ENCODE measurements around the gene DNASE2.
"Not testable (repeated sequence)": the region's sequence is repeated elsewhere in the genome, so short reads cannot be mapped to it uniquely, and the experiment has no call there.

Gene DNASE2, protein sequence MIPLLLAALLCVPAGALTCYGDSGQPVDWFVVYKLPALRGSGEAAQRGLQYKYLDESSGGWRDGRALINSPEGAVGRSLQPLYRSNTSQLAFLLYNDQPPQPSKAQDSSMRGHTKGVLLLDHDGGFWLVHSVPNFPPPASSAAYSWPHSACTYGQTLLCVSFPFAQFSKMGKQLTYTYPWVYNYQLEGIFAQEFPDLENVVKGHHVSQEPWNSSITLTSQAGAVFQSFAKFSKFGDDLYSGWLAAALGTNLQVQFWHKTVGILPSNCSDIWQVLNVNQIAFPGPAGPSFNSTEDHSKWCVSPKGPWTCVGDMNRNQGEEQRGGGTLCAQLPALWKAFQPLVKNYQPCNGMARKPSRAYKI

GRCh38 chr19:12881172-12881808, at the start of gene DNASE2:
TSS of gene DNASE2 (minus strand) at chr19:12881449. CDS start at chr19:12881375, 74 bp downstream.
- DNase-seq (ENCODE audit: low read depth): peak; percentile 73

DNA sequence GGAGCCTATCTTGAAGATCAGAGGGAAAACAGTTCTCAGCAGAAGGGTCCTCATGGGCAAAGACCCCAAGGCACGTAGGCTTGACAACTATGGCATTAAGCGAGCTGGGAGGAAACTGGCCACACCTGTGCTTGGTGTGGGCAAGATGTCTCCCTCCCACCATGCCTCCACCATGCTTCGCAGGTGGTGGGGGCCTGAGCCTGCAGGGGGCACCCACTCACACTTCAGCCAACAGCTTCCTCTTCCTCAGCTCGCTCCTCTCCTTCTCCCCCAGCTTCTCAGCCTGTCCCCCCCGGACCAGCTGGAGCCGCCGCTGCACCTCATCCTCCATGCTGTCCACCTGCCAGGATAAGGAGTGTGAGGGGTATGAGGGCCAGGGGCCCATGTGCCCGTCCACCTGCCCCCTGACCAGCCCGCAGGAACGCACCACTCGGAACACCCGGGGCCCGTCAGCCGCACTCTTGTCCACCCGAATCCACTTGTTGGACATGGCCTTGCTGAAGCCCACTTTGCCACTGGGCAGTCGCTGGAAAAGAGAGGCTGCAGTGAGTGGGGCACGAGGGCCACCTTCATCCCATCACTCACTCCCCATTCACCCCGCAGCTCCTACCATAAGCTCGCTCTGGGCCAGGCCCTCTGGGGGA, 48.9 kb upstream of the DNASE2 start:
- DNase-seq (ENCODE audit: low read depth): no peak

GRCh38 chr19:12924621-12925310, 43.5 kb upstream of the DNASE2 start:
- no peak for DNase-seq (ENCODE audit: low read depth)

DNA sequence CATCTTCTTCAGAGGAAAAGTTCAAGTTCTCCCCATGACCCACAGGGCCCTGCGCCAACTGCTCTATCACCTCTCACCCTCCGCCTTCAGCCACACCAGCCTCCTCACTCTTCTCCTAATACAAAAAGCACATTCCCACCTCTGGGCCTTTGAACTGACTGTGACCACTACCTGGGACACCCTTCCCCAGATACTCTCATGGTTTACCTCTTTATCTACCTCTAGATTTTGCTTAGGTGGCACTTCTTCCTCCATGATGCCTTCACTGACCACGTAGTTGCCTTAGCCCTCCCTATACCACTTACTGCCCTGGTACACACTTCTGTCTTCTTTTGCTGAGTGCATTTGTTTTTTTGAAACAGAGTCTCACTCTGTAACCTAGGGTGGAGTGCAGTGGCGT, 41.7 kb upstream of the DNASE2 start:
- no peak for DNase-seq (ENCODE audit: low read depth)

GRCh38 chr19:12921047-12921446, 39.8 kb upstream of the DNASE2 start:
- no peak for DNase-seq (ENCODE audit: low read depth)

- no peak for DNase-seq (ENCODE audit: low read depth)
Observed at GRCh38 chr19:12918253-12918652, 37.0 kb upstream of the DNASE2 start.

GRCh38 chr19:12915860-12916259, 34.6 kb upstream of the DNASE2 start:
- DNase-seq (ENCODE audit: low read depth): not testable (repeated sequence)

- DNase-seq (ENCODE audit: low read depth): no peak
Observed at GRCh38 chr19:12913851-12914690, 32.8 kb upstream of the DNASE2 start.

DNA sequence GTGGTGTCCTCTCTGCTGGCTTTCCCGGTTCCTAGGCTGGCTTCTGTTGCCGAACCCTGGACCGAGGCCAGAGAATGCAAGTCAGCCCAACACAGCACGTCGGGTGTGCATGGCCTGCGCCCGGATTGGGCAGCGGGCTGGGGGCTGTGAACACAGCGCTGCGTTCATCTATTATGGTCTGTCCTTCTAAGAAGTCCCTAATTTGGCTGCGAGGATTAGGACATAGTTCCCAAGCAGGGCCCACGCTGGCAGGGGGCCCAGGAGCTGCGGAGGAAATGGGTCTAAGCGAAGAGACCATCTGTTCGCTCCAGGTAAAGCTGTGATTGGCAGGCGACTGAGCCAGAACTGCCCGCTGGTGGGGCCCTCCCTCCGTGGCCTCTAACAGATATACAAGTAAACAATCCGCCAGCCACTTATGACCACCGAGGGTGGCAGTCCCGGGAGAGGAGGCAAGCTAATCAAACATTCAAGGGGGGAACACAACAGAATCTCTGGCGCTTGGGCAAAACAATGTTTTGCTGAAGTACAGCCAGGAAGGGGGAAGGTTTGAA, 31.8 kb upstream of the DNASE2 start:
- no peak for DNase-seq (ENCODE audit: low read depth)

DNA sequence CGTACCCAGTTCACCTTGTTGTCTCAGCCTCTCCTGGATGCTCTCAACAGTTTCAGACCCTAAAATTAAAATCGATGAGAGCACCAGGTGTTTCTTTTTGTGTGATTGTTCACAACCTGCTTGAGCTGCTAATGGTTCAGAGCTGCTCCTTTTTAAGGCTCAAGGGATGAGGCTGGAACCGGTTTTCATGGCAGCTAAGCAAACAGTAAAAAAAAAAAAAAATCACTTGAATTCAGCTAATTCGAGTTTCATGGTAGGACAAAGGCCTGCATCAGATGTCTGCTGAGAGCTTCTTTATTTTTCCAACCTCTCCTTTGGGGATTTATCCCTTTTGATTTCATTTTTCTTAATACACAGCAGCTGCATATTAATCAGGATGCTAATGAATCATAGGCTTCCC, 31.3 kb upstream of the DNASE2 start:
- no peak for DNase-seq (ENCODE audit: low read depth)

GRCh38 chr19:12907166-12907565, 25.9 kb upstream of the DNASE2 start:
- DNase-seq (ENCODE audit: low read depth): no peak

DNA sequence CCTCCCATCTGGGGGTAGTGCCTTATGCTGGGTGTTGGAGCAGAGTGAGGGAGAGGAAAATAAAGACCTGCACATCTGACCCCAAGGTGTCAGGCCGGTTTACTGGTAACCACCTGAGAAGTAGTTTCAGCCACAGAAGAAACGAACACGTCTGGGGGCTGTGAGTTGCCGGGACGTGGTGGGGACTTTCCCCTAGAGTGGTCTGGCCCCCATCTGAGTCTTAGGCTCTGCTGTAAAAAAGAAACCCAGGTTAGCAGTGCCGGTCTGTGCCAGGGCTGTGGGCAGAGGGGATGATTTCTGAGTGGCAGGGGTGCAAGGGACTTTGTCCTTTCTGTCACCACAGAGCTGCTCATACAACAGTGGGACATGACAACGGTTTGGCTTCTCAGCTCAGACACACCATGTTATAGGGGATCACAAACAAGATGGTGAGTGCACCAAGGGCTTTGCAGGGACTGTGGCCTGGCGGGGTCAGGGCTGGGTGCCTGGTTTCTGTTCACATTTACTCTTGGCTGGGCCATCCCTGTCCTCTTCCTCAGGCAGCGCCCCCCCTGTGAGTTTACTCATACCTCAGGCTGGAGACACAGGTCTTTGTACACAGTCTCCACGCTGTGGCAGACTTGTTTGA, 18.8 kb upstream of the DNASE2 start:
- no peak for DNase-seq (ENCODE audit: low read depth)

DNA sequence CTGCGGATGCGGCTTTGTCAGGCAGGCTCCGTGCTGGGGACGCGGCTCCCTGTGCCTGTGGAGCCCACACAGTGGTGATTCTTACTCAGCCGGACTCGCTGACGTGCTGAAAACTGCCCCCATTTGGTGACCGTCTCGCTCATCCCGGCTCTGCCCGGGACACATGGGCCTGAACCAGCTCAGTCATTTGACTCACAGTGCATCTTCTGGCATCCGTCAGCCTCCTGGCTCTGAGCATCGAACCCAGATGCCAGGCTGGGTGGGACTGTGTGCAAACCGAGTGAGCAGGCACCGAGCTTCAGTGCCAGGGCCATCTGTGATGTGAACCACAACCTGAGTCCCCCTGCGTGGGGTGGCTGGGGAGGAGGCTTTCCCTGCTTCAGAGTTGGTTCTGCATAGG, 15.2 kb upstream of the DNASE2 start:
- DNase-seq (ENCODE audit: low read depth): no peak

GRCh38 chr19:12893582-12893981, 12.3 kb upstream of the DNASE2 start:
- DNase-seq (ENCODE audit: low read depth): no peak

GRCh38 chr19:12891553-12892021, 10.3 kb upstream of the DNASE2 start:
- DNase-seq (ENCODE audit: low read depth): no peak

- DNase-seq (ENCODE audit: low read depth): peak; percentile 73
Observed at GRCh38 chr19:12890787-12891552, 9.7 kb upstream of the DNASE2 start, which contains the start of gene GCDH. TSS of gene GCDH (plus strand) at chr19:12891160. CDS start at chr19:12891305, 145 bp downstream.

DNA sequence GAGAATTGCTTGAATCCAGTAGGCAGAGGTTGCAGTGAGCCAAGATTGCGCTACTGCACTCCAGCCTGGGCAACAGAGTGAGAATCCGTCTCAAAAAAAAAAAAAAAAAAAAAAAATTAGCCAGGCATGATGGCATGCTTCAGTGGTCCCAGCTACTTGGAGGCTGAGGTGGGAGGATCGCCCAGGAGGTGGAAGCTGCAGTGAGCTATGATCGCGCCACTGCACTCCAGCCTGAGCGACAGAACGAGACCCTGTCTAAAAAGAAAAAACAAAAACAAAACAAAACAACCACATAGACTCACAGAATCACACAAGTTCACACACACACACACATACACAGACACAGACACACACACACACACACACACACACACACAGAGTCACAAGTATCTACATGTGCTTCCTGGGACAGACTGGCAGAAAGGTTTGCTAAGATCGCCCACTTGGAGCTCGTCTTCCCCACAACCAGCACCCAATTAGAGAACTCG, 9.1 kb upstream of the DNASE2 start:
- not testable (repeated sequence) for DNase-seq (ENCODE audit: low read depth)

GRCh38 chr19:12888006-12888603, 6.9 kb upstream of the DNASE2 start:
- no peak for DNase-seq (ENCODE audit: low read depth)

Data from stimulated activated CD8-positive, alpha-beta memory T cell treated with anti-CD3 and anti-CD28 coated beads, Interleukin-15, amount 100 ng/mL, for 24 hours (primary cell).